ENCODE data around the gene PMEPA1.

Gene PMEPA1

DNA sequence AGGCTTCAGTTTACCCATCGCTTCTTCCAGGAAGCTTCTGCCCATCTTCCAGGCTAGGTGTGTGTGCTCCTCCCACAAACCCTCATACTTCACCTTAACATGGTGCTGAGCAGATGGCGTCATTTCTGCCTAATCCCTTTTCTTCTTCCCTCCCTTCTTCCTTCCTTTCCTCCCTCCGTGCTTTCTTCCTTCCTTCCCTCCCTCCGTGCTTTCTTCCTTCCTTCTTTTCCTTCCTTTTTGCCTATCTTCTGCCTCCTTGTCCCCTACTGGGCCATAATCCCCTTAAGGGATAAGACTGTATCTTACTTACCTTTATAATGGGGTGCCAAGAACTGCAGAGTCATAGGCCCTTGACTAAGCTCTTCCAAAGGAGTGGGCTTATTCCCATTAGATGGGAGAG lies 27.5 kb upstream of the PMEPA1 start:
- no peak for FAIRE-seq

DNA sequence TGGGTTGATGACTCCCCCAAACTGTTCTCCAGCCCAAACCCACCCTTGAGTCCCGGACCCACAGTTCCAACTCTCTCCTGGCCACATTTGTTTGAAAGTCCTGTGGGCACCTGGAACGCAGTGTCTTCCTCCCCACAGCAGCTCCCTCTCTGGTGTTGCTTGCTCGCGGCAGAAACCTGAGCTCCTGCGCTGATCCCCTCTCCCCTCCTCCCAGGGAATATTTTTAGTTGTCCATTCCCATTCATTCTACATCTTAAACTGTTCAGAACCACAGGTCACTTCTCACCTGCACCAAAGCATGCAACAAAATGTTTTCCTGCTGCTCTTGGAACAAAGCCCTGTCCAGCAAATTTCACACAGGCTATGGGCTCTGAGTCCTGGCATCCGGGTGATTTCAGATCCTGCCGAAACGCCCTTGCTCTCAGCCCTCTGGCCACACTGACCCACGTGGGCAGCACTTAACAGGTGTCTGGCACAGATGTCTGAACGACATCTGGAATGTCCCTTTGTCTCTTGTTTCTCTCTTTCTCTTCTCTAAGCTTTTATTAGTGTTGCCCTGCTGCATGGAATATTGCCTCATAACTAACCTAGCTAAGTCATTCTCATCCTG lies 27.0 kb upstream of the PMEPA1 start:
- FAIRE-seq (no peak), DNase-seq (ENCODE audit: low spot score) (no peak)

More for the DNA sequence above, 27.5 kb upstream of the PMEPA1 start:
- DNase-seq (ENCODE audit: low spot score) = no peak

DNA sequence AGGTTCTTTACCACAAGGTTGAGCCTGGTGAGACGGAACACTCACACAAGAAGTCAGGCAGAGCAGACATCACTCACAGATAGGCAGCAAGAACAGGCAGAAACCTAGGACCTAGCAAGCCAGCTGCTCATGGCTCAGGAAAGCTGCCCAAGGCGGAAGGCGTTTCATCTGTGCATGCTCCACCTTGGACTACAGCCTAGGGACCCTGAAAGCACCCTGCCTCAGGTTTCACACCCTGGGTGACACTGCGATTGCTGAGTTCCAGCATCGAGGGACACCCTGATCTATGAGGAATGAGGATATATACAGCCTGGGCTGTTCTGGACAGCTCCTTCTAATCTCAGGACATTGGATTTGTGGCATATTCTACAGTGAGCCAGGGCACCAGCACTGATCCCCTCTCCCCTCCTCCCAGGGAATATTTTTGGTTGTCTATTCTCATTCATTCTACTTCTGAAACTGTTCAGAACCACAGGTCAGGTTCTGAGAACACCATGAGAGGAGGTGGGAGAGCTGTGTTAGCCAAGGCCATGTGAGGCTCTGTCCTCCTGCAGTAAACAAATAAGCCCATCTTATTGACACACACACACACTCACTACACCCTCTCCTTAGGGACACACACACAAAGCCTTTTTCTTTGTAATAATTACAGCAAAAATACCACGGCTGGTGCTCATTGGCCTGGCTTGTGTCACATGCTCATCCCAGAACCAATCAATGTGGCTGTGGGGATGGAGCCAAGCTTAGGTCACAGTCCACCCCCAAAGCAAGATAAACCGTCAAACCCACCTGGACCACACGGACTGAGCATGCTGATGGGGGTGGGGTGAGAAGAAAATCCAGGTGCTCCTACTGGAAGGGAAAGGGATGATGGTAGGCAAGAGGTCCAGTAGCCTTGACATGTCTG lies 26.3 kb upstream of the PMEPA1 start:
- DNase-seq (ENCODE audit: low spot score) (no peak), FAIRE-seq (peak; percentile 53)

DNA sequence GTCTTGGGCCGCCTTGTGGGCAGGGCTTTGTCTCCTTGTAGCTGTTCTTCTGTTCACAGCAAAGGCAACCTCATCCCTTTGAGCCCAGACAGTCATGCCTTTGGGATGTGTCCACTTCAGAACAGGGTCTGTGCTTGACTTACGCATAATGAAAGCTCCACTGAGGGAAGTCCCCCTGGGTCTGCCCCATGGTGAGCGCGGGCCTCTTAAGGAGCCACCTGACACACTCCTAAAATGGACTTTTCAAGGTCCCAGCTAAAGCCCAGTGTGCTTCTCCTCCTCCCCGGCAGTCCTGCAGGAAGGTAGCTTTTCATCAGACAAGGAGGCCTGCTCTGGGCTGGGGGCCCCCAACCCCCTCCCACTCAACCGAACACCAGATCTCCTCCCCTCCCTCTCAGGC lies 24.9 kb upstream of the PMEPA1 start:
- DNase-seq (ENCODE audit: low spot score) (no peak), FAIRE-seq (no peak)

DNA sequence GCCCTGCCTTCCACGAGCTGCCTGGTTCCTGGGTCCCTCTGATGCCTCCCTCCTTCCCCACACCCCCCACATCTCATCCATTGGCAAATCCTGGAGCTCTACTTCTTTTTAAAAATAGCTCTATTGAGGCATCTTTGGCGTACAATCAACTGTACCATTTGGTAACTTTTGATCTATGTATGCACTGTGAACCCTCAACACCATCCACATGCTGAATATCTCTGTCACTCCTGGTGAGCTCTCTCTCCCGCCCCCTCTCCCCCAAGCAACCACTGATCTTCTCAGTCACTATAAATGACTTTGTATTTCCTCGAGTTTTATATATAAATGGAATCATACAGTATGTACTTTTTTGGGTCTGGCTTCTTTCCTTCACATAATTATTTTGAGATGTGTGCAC lies 22.4 kb upstream of the PMEPA1 start:
- FAIRE-seq = no peak
- DNase-seq (ENCODE audit: low spot score) = no peak

DNA sequence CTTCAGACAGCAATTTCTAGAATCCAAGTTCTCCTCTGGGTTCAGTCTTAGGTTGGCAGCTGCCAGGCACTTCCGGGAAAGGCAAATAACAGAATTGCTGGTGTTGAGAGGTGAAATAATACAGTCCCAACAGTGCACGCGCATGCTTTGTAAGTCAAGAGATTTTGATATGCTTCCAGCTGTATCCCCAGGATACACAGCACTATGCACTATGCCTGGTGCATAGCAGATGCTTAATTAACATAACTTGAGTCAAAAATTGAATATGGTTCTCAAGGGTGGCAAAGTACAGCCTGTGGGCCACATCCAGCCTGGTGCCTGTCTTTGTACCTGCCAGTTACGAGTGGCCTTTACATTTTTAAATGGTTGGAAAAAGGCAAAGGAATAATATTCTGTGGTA lies 18.9 kb upstream of the PMEPA1 start:
- FAIRE-seq = no peak
- no peak for DNase-seq (ENCODE audit: low spot score)

DNA sequence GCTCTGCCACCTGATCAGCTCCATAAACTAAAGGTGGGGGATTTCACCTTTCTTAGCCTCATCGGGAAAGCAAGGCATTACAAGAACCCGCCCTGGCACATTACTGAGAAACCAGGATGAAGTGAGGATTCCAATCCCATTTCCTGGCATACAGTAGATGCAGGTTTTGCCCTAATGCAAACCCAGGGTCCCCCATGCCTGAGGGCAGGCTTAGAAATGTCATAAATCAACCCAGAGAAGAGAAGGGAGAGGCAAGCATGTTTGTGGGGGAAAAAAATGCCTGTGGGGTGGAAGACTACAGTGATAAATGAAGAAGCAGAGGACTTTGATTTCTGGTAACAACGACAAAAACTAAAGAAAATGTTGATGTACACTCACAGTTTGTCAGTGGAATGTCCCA lies 18.0 kb upstream of the PMEPA1 start:
- FAIRE-seq (no peak), DNase-seq (ENCODE audit: low spot score) (no peak)

DNA sequence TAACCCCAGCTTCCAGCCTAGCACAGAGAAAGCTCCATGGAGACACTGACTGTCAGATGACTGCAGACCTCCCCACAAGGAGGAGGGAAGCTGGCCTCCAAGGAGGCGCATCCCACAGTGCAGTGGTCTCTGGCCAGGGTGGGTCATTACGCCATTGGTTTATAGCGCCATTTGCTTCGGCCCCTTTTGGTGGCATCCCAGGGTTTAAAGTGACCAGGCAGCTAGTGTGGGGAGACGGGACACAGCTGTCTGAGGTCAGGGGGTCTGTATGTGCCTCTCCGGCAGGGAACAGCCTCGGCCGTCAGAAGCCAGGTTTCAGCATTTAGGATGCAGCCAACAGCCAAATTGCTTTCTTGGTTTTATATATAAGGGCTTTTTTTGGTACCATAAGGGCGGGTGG lies 15.8 kb upstream of the PMEPA1 start:
- DNase-seq (ENCODE audit: low spot score) (no peak), FAIRE-seq (peak; percentile 58)

DNA sequence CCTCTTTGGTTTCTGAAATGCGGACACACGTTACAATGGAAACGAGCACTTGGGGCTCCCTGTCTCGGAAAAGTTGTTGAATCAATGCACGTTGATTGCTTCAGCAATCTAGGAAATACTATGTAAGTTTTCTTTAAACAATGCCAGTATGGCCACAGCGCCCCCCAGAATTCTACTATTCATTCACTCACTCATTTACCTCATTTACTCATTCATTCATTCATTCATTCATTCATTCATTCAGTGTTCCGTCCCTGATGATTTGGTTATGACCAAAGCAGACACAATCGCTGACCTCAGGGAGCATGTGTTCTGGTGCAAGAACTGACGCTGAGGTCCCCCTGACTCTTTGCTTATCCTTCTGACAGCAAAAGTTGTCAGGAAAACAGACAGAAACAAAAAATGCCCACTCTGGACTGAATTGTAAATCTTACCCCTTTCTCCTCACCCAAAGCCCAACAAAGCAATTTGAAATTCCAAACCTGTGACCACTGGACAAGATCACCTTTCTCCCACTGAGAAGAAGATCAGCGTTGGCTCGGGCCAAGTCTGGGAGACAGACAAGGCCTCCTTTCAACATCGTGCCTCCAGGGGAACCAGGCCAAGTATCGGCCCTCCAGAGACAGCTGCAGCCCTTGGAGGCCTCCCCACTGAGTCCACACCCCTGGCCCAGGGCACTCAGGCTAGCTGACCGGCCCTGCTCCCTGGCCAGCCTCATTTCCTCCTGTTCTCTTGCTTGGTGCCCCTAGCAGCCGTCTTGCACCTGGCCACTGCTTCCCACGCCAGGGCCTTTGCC lies 15.0 kb upstream of the PMEPA1 start:
- DNase-seq (ENCODE audit: low spot score) (no peak), FAIRE-seq (peak; percentile 94)

DNA sequence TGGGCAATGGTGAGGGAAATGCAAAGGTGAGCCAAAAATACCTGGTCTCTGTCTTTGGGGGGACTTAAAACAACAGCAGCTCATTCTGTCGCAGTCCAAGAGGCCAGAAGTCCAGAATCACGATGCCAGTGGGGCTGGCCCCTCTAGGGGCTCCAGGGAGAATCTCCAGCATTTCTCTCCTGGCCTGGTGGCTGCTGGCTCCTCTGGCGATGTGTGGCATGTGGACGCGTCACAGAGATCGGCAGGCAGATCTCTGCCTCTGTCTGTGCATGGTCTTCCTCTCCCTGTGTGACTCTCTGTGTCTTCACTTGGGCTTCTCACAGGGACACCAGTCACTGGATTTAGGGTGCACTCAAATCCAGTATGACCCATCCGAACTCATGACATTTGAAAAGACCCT lies 14.0 kb upstream of the PMEPA1 start:
- DNase-seq (ENCODE audit: low spot score) (no peak), FAIRE-seq (no peak)

DNA sequence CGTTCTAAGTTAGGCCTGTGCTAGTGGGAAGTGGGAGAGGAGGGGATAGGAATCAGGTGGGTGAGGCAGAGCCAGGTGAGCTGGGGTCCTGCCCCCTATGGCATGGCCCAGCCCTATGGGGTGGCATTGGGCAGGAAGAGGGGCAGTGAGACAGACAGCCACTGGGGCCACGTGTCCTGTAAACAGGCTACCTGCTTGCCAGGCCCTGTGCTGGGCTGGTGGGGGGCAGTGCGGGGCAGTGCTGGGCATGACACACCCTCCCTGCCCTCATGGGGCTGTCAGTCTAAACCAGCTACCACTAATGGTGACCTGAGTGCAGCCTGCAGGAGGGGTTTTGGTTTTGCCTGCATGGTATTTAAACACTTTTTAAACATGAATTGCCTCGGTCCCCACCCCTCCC lies 10.1 kb upstream of the PMEPA1 start:
- DNase-seq (ENCODE audit: low spot score) = no peak
- FAIRE-seq = peak; percentile 58

DNA sequence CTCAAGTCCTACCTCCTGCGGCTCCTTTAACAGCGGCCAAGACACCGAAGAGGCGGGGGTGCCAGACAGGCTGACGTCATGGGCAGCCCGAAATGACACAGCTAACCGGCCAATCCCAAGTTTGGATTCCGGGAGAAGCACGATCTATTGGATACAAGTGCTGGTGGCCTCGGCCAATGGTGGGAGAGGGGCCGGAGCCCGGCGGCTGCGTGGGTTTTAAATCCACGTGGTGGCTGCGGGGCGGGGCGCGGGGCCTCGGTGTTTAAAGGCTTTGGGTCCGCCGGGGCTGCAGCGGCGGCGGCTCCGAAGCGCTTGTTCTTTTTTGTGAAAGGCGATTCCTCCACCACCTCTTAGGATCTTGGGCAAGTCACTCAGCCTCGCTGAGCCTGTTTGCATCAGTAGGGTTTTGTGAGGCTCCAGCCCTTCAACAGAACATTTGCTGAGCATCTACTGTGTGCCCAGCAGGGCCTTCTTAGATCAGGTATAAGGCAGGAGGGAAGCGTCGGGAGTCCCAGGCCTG lies 8.7 kb upstream of the PMEPA1 start:
- peak; percentile 100 for DNase-seq (ENCODE audit: low spot score)
- no peak for FAIRE-seq

DNA sequence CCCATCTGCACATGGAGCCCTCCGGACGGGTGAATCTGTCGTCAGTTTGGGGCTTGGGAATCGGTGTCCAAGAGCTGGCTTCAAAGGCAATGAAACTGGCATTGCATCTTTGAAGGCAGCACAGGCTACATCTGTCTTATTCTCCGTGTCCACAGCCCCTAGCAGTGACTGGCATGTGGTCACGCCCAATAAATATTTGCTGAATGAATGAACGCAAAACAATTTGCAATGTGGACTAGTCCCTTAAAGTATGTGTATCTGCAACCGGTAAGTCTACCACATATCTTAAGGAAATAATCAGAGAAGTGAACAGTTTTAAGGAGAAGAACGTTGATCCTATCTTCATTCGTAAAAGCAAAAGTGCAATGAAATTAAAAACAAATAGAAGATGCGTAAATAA lies 8.0 kb upstream of the PMEPA1 start:
- peak; percentile 91 for FAIRE-seq
- peak; percentile 62 for DNase-seq (ENCODE audit: low spot score)

DNA sequence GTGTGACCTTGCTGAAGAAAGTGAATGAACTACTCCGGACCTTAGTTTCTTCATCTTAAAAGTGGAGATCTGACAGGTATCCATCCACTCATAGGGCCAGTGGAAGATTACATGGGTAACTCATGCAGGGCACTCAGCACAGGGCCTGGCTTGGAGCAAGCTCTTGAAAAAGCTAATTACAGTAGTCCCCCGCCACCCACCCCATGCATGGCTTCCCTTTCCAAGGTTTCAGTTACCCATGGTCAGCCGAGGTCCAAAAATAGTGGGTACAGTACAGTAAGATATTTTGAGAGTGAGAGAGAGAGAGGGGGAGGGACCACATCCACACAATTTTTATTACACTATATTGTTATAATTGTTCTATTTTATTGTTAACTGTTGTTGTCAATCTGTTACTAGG lies 7.1 kb upstream of the PMEPA1 start:
- FAIRE-seq (no peak), DNase-seq (ENCODE audit: low spot score) (no peak)

DNA sequence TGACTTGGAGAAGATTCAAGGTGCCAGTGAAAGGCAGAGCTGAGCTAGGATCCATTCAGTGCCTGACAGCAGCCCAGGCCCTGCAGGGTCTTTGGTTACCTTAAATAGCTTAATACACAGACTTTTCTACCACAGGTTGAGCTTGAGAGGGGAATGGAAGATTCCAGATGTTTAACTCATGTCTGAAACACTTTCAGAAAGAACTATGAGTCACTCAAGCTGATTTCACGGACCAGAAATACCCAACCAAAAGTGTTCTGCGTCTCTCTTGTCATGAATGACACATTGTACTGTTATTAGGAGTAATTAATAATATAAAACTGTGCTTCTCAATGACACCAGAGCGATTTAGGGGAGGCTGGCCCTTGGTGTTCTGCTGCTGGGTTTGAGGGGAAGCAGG lies 6.4 kb upstream of the PMEPA1 start:
- DNase-seq (ENCODE audit: low spot score) (no peak), FAIRE-seq (no peak)

DNA sequence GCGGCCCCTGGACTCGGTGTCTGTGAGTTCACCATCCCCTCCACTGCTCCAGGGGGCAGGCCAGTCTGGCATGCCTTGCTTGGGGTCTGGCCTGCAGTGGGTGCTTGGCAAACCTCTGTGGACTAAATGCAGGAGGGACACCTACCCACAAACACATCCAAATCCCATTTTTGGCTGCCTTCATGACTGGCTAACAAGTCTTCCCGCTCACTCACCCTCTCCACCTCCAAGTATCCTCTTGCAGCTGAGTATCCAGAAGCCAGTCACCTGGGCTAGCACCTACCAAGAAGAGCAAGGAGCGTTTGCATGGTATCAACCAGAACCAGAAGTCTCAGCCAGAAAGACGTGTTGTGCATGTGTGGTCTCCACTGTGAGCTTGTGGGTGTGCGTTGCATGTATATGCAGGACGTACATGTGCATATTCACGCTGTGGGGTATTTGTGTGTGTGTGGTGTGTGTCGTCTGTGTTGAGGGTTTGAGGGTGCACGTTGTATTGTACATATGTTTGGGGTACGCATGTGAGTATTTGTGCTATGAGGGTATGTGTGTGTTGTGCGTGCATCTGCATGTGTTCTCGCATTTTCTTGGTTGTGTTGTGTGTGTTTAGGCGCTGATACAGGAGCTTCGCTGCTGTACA lies 5.6 kb upstream of the PMEPA1 start:
- peak; percentile 97 for FAIRE-seq
- no peak for DNase-seq (ENCODE audit: low spot score)

DNA sequence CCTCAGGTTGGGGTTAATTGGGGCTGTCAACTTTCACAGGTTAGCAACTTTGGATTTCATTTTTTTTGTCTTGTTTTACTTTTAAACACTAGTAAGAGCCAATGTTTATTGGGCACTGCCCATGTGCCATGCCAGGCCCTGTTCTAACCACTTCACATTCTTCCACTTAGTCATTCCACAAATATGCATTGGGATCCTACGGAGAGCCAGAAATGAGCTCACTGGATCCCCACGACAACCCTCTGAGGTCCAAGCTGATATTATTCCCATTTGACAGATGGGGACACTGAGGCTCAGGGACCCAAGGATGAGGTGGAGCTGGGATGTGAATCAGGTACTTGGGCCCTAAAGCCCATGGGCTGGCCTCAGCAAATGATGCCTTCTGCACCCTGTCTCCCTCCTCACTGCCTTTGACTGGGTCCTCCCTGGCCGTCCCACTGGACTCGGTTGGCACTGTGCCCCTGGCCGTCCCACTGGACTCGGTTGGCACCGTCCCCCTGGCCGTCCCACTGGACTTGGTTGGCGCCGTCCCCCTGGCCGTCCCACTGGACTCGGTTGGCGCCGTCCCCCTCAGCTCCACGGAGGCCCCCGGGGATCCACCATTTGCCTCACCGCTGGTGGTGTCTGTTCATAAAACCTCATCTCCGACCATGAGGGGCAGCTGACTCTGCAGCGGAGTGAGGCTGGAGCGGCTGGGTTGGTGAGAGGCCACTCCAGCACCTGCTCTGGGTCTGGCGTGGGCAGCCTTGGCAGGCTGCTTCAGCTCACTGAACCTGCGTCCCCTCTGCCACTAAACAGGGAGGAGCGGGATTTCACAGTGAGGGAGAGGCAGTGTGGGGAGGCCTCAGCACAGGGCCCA lies 4.8 kb upstream of the PMEPA1 start:
- no peak for FAIRE-seq
- DNase-seq (ENCODE audit: low spot score) = peak; percentile 78

DNA sequence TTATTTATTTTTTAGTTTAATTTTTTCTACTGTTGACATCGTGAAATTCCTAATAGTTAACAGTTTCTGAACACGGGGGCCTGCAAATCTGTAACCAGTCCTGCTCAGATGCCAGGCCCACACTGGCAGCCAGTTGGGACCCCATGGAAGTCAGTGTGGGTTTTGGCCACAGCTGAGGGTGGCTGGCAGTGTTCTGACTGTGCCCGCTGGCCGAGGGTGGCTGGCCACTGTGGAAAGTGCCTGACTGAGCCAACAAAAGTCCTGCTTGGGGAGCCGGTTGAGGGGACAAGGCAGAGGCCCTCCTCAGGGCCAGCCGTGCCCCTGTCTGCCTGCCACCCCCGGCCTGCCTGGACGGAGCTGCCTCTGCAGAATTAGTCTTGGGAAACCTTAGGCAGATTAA lies 4.1 kb upstream of the PMEPA1 start:
- FAIRE-seq (no peak), DNase-seq (ENCODE audit: low spot score) (no peak)

DNA sequence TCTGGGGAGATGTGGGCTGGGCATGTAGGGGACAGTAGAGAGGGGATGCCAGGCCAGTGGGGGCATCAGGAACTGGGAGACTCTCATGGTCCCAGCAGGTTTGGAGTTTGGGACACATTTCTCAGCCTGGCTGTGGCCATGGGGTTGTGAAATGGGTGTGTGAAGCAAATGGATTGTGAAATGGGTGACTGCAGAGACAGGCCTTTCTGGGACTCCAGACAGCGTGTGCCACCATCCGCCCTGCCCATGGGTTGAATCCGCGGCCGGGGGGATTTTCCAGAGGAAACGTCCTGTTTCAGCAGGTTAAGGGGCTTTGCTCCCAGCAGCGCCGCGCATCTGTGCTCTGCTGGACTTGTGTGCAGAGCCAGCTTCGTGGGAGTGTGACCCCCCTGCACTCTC lies 3.7 kb upstream of the PMEPA1 start:
- DNase-seq (ENCODE audit: low spot score) = no peak

DNA sequence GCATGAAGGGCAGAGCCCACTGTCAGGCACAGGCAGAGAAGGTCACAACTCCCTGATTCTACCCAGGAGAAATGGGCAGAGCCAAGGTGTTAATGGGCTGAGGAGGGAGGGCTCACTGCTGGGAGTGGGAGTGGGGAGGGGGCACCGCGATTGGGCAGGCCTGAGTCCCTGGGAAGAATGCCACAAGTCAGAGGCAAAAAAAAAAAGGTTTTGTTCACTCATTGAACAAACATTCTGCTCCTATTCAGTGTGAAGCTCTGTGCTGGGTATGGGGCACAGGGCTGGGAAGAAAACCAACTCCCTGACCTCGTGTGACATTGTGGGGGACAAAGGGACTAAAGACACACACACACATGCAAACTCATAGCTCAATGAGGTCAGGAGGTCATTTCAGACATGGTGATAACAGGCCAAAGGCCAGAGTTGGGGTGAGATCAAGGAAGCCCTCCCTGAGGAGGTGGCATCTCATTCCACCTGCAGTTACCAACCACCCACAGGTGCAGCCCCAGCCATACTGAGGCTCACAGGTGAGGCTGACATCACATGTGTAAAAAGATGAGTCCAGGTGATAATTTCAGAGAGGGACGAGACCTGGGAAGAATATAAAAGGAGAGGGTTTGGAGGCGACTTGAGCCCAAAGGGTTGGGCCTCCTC lies 3.2 kb upstream of the PMEPA1 start:
- no peak for DNase-seq (ENCODE audit: low spot score)
- peak; percentile 65 for FAIRE-seq

More for the DNA sequence above, 3.7 kb upstream of the PMEPA1 start:
- FAIRE-seq = peak; percentile 52

Measured in urothelium cell line (cell line).